Measurements from ENCODE around the gene MSI2. TPM values are rescaled to one million over a fixed set of nuclear protein-coding genes. Genes with fewer than 3 reads are reported as not detected.

MSI2 gene
- total RNA-seq, 1 donor from 2014 or later = 44.6 TPM

DNA sequence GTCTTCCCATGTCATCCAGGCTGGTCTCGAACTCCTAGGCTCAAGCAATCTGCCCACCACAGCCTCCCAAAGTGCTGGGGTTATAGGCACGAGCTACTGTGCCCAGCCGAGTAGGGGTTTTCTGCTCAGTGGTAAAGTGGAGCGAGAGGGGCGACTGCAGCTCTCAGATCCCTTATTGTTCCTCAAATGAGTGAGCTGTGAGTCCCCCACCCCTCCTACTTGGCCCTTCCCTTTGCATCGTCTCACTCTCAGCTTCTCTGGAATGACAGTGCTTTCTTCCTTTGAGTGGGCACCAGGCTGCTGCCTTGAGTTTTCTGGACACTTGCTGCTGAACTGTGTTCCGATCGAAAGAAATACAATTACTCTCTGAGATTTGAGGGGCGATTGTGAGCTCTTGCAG lies 63.5 kb downstream of the MSI2 start:
- DNase-seq = no peak

DNA sequence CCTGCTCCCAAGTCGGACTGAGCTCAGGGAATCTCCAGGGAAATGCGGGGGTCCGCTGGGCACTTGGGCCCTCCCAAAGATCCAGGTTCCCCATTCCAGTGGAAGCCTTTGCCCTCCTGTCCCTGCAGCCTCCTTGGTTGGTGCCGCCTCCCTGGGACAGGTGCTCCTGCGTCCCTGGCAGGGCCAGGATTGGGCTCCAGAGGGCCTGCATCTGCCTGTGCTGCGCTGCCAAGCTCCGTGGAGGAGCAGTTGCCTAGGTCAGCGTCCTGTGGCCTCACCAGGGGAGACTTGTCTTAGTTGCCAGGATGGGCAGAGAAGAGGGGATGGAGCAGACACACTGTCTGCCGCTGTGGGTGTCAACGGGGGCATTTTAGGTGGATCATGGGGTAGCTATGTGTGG lies 67.1 kb downstream of the MSI2 start:
- DNase-seq = no peak

DNA sequence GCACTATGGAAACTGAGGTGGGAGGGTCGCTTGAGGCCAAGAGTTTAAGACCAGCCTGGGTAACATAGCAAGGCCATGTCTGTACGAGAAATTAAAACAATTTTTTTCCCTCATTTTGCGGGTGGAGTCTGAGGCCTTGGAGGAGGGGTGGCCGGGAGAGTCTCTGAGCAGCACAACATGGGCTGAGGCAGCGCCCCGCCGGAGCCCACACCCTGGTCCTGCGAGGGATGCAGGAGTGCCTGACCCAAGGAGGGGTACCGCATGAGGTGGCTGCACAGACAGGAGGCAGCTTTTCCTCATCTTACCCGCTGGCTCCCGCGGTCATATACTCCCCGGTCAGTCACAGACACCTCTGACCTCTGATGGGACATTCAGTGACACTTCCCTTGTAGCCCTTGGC lies 67.7 kb downstream of the MSI2 start:
- DNase-seq = no peak

DNA sequence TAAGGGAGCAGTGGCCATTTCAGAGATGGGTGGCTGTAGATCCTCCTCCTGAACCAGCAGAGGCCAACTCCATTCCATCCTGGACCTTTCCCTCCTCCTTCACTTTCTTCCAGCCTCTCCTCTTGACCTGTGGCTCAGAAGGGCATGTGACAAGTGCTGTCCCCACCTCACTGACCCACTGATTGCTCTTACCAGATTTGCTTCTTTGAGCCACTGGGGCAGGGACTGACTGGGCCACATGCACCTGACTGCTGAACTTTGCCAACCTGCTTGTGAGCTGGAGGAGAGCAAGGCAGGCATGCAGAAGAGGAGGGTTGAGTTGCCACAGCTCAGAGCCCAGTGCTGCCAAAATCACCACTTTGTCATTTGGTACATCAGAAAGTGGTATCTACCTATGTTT lies 68.3 kb downstream of the MSI2 start:
- no peak for DNase-seq

DNA sequence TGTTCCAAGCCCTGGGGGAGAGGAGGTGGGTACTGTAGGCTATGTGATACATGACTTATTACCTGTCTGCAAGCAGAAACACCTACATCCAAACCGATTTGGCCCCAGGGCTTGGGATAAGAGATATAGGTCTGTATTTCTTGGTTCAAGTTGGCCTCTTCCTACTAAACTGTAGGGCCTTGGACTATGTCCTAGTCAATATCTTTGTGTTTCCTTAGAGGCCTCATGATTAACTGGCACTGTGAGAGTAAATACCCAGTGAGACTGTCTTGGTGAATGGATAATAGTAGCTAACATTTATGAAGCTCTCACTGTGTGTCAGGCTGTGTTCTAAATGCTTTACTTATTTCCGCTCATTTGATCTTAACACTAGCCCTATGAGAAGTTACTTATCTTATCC lies 70.0 kb downstream of the MSI2 start:
- DNase-seq = no peak

DNA sequence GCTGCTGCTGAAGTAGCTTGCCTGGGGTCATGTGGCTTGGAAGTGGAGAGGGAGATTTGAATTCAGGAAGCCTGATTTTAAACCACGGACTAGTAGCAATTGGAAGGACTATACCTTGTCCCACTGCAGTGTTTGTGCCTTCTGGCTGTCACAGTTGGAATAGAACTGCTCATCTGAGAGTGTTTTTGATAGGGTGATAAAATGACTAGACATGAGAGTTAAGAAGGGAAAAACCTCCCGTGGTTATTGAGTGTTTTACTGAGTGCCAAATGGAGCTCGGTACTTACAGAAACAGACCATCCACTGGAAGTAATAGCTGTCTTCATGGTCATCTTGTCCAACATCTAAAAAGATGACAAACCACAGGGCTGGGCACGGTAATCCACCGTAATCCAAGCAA lies 70.4 kb downstream of the MSI2 start:
- no peak for DNase-seq

GRCh38 chr17:57327176-57327970 lies 71.0 kb downstream of the MSI2 start:
- DNase-seq = no peak

DNA sequence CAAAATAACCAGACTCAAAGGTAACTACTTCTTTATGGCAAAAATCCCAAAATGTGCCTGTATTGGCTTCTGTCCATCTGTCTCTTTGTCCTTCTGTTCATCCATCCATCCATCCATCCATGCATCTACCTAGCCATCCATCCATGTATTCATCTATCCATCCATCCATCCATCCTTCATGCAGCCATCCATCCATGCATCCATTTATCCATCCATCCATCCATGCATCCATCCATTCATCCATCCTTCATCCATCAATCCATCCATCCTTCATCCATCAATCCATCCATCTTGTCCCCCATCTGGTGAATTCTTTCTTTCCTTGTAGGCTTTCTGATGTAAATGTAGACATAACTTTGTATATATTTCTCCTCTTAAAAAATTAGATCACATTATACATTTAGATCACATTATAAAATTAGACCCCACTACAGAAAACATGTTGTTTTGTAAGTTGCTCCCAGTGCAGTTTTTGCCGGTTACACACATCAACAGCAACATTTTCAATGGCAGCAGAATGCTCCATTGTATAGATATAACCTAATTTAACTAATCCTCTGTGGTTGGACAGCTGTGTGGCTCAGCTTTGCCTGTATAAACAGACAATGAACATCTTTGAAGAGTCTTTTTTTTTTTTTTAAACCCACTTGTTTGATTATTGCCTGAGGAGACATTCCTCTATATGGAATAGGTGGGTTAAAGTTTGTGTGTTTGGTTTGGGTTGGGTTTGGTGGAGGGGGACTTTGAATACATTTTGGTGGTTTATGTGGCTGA lies 72.0 kb downstream of the MSI2 start:
- DNase-seq = no peak

DNA sequence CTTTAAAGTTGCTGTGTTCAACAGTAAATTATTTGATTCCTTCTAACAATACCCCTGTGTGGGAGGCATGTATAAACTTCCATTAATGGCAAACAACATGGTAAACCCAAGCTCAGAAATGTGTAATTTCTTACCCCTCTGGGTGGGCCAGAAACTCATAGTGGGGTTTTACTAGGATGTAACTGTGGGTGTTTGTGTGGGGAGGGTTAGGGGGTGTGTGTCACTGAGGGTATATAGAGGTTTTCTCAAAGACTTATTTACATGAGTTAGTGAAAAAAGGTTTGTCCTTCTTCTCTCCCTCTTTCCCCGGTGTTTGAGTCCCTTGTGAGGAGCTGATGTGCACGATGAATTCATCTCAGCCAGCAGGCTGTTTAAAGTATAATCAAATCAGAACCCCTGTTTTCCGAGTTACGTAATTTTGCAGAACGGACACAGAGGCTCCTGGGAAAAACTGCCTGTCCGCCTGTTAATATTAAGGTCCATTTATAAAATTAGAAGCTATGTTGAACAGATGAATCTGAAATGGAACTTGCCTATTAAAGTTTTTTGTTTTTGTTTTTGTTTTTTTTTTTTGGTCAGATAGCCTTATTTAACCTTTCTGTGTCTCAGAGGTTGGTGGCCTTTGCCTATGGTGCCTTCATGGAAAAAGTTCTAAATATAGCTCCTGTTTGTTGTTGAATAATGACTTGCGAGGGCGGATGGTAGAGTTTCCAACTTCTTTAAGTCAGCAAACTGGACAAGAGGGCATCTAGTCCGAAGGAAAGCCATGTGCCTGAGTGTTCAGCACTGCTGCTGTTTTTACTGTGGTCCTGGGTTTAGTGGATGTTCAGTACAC lies 73.3 kb downstream of the MSI2 start:
- no peak for DNase-seq

DNA sequence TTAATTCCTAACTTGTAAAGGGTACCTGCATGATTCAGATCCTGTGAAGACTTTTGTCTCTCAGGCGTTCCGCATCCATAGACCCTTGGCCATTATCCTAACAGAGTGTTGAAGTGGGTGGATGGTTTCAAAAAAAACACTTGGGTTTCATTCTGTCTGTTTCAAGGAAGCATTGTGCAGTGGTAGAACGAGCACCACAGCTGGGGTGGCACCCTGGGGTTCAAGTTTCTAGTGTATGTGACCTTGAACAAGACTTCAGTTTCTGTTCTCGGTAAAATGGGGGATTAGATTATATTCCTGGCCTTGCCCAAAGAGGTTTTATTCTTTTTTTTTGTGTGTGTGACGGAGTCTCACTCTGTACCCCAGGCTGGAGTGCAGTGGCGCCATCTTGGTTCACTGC lies 74.3 kb downstream of the MSI2 start:
- no peak for DNase-seq

GRCh38 chr17:57331423-57331822 lies 75.1 kb downstream of the MSI2 start:
- no peak for DNase-seq

DNA sequence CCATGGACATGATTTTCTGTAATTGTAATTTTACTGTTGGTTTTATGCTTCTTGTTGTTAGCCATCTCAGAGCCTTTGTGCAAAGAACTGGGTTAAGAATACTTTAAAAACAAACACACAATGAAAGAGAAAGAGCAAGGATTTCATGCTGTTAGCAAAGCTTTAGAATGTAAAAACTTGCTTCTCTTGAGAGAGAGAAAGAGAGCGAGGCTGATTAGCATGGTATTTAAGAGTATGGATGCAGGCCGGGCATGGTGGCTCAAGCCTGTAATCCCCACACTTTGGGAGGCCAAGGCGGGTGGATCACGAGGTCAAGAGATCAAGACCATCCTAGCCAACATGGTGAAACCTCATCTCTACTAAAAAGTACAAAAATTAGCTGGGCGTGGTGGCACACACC lies 76.2 kb downstream of the MSI2 start:
- no peak for DNase-seq

GRCh38 chr17:57335195-57335792 lies 79.0 kb downstream of the MSI2 start:
- DNase-seq = no peak

DNA sequence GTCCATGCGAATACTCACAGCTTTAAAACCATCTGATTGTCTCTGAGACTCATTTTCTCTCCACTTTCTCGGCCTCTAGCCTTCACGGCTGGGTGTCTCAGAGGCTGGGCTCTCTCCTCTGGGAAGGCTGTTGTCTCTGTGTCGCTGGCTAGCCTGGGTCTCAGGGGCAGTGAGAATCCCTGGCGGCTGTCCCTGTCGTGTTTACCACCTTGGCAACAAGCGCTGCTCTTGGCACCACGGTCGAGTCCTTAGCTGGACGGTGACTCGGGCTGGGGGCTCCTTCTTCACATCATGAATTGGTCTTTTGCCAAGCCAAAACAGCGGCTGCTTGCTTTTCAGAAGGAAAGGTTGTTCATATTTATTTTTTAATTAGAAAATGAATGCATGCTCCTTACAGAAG lies 81.1 kb downstream of the MSI2 start:
- DNase-seq = no peak

GRCh38 chr17:57338257-57338914 lies 82.1 kb downstream of the MSI2 start:
- no peak for DNase-seq

DNA sequence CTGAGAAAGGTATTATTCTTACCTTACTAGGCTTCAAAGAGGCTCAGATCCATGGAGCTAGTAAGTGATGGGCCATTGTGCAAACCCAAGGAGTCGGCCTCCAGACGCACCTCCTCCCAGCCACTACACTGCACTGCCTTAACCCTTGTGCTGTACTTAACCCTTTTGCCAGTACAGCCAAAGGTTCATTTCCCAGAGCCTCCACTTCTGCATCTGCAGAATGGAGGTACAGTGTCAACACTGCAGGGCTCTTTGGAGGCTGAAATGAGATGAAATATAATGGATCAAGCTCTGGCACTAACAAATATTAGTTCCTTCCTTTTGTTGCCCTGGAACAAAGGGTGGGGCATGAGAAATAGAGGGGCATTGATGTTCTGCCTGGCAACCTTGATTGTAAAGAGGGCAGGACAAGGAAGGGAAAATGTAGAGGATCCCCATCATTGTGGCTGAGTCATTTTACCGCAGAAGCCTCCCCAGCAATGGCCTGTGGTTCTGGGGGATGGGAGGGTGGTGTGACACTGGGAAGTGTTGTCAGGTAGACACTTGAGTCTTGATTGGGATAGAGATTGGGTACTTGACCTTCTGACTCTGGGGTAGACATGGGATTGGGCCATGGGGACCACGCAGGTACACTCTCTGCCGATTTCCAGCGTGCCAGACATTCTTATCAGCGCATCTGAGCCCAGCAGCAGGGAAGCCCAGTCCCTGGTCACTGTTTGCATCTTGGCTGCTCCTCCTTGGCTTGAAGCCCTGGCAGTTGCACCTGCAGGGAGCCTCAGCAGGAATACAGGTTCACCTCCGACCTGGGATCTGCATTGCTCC lies 84.0 kb downstream of the MSI2 start:
- no peak for DNase-seq

GRCh38 chr17:57341611-57342540 lies 85.6 kb downstream of the MSI2 start:
- no peak for DNase-seq

DNA sequence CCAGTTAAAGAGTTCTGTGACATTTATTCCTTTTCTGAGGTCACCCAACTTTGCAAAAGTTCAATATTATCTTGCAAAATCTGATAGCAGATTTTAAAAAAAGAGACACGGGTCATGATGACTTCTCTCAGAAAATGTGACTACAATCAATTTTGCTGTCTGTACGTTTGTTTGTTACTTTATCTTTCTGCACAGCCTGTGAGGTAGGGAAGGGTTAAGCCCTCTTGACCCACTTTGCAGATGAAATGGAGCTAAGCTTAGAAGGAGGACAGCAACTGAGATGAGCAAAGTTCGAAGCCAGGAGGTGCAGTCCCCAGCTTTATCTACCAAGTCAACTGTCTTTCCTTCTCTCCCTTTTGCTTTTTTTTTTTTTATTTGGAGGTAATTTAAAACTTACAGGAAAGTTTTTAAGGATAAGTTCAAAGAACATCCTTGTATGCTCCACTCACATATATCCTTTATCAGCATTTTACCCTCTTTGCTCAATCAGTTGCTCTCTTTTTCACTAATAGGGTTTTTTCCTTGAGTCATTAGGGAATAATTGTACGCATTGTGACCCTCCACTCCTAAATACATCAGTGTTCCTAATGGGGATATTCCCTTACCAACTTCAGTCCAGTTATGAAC lies 86.8 kb downstream of the MSI2 start:
- DNase-seq = no peak

GRCh38 chr17:57343717-57344116 lies 87.4 kb downstream of the MSI2 start:
- no peak for DNase-seq
